Panc1 (cell line): Measurements from ENCODE around the gene B4GALT2.

Experiments
- POLR2AphosphoS5 ChIP-seq: IDR thresholded peaks from 2 replicates; pipeline ENCODE4 v1.6.1; 2012; ENCODE audit warnings: mild to moderate bottlenecking, low read depth, low read length, moderate library complexity
- TF ChIP-seq, protein P1 (sequence below): fragments of 450-650 bp; IDR thresholded peaks from 2 replicates; pipeline ENCODE4 v1.5.1; 2017; ENCODE audit warnings: mild to moderate bottlenecking

DNA sequence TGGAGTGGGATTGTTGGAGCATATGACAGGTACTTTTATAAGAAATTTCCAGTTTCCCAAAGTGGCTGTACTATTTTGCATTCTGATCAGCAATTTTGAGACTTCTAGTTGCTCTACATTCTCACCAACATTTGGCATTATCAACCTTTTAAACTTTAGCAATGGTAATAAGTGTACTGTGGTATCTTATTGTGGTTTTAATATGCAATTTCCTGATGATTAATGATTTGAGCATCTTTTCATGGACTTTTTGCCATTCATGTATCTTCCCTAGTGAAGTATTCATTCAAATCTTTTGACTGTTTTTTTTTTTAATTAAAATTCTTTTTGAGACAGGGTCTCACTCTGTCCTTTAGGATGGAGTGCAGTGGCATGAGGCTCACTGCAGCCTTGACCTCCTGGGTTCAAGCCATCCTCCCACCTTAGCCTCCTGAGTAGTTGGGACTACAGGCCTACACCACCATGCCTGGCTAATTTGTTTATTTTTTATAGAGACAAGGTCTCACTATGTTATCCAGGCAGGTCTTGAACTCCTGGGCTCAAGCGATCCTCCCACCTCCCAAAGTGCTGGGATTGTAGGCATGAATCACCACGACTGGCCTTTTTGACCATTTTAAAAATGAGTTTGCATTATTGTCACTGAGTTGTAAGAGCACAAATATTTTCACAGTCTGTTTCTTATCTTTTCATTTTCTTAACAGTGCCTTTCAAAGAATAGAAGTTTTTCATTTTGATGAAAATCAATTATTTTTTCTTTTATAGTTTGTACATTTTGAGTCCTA, 60.1 kb downstream of the B4GALT2 start:
- TF ChIP-seq, protein P1, sequence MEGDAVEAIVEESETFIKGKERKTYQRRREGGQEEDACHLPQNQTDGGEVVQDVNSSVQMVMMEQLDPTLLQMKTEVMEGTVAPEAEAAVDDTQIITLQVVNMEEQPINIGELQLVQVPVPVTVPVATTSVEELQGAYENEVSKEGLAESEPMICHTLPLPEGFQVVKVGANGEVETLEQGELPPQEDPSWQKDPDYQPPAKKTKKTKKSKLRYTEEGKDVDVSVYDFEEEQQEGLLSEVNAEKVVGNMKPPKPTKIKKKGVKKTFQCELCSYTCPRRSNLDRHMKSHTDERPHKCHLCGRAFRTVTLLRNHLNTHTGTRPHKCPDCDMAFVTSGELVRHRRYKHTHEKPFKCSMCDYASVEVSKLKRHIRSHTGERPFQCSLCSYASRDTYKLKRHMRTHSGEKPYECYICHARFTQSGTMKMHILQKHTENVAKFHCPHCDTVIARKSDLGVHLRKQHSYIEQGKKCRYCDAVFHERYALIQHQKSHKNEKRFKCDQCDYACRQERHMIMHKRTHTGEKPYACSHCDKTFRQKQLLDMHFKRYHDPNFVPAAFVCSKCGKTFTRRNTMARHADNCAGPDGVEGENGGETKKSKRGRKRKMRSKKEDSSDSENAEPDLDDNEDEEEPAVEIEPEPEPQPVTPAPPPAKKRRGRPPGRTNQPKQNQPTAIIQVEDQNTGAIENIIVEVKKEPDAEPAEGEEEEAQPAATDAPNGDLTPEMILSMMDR: no peak
- TF ChIP-seq POLR2AphosphoS5: no peak
